ENCODE measurements around the gene ENOX1.

ENOX1 gene

DNA sequence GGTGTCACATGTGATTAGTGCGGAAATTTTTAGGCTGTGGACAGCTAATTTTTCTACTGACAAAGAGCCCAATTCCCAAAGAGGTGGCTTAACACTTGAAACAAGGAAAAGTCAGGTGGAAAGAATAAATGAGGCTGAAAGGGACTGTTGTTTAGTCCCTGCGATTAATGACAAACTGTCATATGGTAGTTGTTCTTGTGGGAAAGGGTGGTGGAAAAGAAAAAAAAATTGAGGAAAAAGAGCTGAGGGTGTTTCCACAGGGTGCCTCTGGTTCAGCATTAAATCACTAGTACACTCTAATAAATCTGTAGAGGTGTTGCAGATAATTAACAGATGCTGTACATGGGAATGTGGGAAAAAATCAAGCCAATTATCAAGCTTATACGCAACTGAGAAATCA lies 462.6 kb downstream of the ENOX1 start:
- Histone ChIP-seq H3K4me3 (ENCODE audit: low read length) (no peak overlapping the region), H3K9me3 (ENCODE audit: control insufficient read depth, low read length) (no peaks in the 10 kb centered on the region), H3K27me3 (ENCODE audit: control insufficient read depth, insufficient read depth, low read length) (no peaks in the 10 kb centered on the region), H3K4me1 (ENCODE audit: control insufficient read depth, insufficient read depth, low read length) (no peaks in the 10 kb centered on the region), H3K36me3 (ENCODE audit: control insufficient read depth, insufficient read depth, low read length) (no peaks in the 10 kb centered on the region), H3K9ac (ENCODE audit: low read length) (no peak overlapping the region)

DNA sequence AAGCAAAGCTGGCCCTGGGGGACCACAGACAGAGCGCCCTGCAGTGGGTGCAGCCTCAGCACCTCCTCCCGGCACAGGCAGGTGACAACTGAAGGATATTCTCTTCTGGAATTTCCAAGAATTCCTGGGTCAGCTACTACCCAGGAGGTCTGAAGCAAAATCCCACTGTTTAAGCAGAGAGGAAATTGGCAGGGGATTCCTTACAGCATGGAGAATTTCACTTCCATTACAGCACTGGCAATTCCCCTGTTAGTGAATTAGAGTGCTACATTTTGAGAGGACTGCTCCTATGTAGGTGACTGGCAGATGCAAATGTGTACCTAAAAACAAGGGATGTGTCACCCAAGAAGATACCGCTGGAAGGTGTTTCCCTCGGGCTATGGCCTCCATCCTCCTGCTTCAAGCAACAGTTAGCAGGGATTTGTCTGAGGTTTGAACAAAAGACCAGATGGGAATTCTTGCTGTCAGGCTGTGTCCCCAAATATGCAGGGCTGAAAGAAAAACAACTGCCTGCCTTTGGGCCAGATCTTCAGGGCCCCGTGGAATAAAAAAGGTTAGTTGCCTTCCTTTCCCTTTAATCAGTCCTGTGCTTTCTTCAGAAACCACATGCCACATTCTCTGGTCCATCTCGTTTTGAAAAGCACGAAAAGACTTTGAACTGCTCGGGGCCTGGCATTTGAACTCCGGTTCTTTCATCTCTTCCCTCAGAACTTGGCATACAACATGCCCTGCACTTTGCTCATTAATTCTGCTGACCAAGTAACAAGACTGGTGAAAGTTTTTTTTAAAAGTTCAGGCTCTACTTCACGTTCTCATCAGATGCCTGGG lies 466.9 kb downstream of the ENOX1 start:
- Histone ChIP-seq H3K4me1 (ENCODE audit: control insufficient read depth, insufficient read depth, low read length) (peaks cover 5% of the 10 kb centered on the region), H3K4me3 (ENCODE audit: low read length) (no peak overlapping the region), H3K9me3 (ENCODE audit: control insufficient read depth, low read length) (no peaks in the 10 kb centered on the region), H3K9ac (ENCODE audit: low read length) (no peak overlapping the region), H3K36me3 (ENCODE audit: control insufficient read depth, insufficient read depth, low read length) (no peaks in the 10 kb centered on the region), H3K27me3 (ENCODE audit: control insufficient read depth, insufficient read depth, low read length) (no peaks in the 10 kb centered on the region)

- no peaks in the 10 kb centered on the region for H3K9me3 ChIP-seq (ENCODE audit: control insufficient read depth, low read length)
- H3K4me1 ChIP-seq (ENCODE audit: control insufficient read depth, insufficient read depth, low read length), result peaks cover 5% of the 10 kb centered on the region
- no peak overlapping the region for H3K4me3 ChIP-seq (ENCODE audit: low read length)
- no peak overlapping the region for H3K9ac ChIP-seq (ENCODE audit: low read length)
- no peaks in the 10 kb centered on the region for H3K27me3 ChIP-seq (ENCODE audit: control insufficient read depth, insufficient read depth, low read length)
- H3K36me3 ChIP-seq (ENCODE audit: control insufficient read depth, insufficient read depth, low read length), result no peaks in the 10 kb centered on the region
Measured at GRCh38 chr13:43316946-43317353, 469.8 kb downstream of the ENOX1 start.

- Histone ChIP-seq H3K36me3 (ENCODE audit: control insufficient read depth, insufficient read depth, low read length) (no peaks in the 10 kb centered on the region), H3K9ac (ENCODE audit: low read length) (no peak overlapping the region), H3K4me3 (ENCODE audit: low read length) (no peak overlapping the region), H3K4me1 (ENCODE audit: control insufficient read depth, insufficient read depth, low read length) (peaks cover 5% of the 10 kb centered on the region), H3K27me3 (ENCODE audit: control insufficient read depth, insufficient read depth, low read length) (no peaks in the 10 kb centered on the region), H3K9me3 (ENCODE audit: control insufficient read depth, low read length) (no peaks in the 10 kb centered on the region)
Measured at GRCh38 chr13:43316281-43316680, 470.5 kb downstream of the ENOX1 start.

- Histone ChIP-seq H3K36me3 (ENCODE audit: control insufficient read depth, insufficient read depth, low read length) (no peaks in the 10 kb centered on the region), H3K9me3 (ENCODE audit: control insufficient read depth, low read length) (no peaks in the 10 kb centered on the region), H3K9ac (ENCODE audit: low read length) (no peak overlapping the region), H3K4me3 (ENCODE audit: low read length) (no peak overlapping the region), H3K4me1 (ENCODE audit: control insufficient read depth, insufficient read depth, low read length) (peaks cover 5% of the 10 kb centered on the region), H3K27me3 (ENCODE audit: control insufficient read depth, insufficient read depth, low read length) (no peaks in the 10 kb centered on the region)
Measured at GRCh38 chr13:43315522-43315921, 471.2 kb downstream of the ENOX1 start.

- Histone ChIP-seq H3K9me3 (ENCODE audit: control insufficient read depth, low read length) (no peaks in the 10 kb centered on the region), H3K27me3 (ENCODE audit: control insufficient read depth, insufficient read depth, low read length) (no peaks in the 10 kb centered on the region), H3K4me3 (ENCODE audit: low read length) (no peak overlapping the region), H3K4me1 (ENCODE audit: control insufficient read depth, insufficient read depth, low read length) (peaks cover 7% of the 10 kb centered on the region), H3K9ac (ENCODE audit: low read length) (no peak overlapping the region), H3K36me3 (ENCODE audit: control insufficient read depth, insufficient read depth, low read length) (no peaks in the 10 kb centered on the region)
Measured at GRCh38 chr13:43309311-43309710, 477.5 kb downstream of the ENOX1 start.

- H3K9ac ChIP-seq (ENCODE audit: low read length), result no peak overlapping the region
- no peaks in the 10 kb centered on the region for H3K27me3 ChIP-seq (ENCODE audit: control insufficient read depth, insufficient read depth, low read length)
- peaks cover 12% of the 10 kb centered on the region for H3K4me1 ChIP-seq (ENCODE audit: control insufficient read depth, insufficient read depth, low read length)
- no peaks in the 10 kb centered on the region for H3K9me3 ChIP-seq (ENCODE audit: control insufficient read depth, low read length)
- H3K36me3 ChIP-seq (ENCODE audit: control insufficient read depth, insufficient read depth, low read length), result no peaks in the 10 kb centered on the region
- H3K4me3 ChIP-seq (ENCODE audit: low read length), result no peak overlapping the region
Measured at GRCh38 chr13:43307921-43308433, 478.8 kb downstream of the ENOX1 start.

DNA sequence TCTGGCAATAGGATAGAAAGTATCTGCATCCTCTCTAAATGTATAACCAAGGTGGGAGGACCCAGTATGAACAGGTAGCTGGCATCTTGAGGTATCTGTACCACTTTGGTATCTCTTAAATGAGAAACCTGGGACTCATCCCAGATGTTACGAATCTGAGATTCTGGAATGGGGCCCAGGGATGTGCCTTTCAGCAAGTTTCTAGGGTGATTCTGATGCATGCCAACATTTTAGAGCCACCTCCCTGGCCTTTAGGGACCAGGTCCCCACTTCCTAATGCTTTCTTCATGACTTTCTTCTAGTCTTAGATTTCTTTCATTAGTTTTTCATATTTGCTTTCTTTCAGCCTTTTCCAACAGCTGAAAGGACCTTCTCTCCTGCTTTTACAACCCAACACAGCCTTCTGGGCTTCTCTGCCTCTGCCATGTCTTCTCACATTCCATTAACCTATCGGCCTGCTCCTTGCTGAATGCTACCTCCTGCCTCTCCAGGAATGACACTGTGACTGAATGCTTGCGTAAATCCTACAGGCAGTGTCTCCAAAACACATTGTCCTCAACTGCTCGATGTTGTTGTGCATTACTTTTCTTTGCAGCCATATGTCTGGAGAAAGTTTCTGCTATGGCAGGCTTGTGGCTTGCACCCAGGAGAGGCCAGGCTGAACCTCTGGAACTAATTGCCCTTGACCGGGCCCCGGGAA lies 479.4 kb downstream of the ENOX1 start:
- no peaks in the 10 kb centered on the region for H3K27me3 ChIP-seq (ENCODE audit: control insufficient read depth, insufficient read depth, low read length)
- no peaks in the 10 kb centered on the region for H3K36me3 ChIP-seq (ENCODE audit: control insufficient read depth, insufficient read depth, low read length)
- no peaks in the 10 kb centered on the region for H3K9me3 ChIP-seq (ENCODE audit: control insufficient read depth, low read length)
- H3K4me1 ChIP-seq (ENCODE audit: control insufficient read depth, insufficient read depth, low read length), result peaks cover 14% of the 10 kb centered on the region
- H3K9ac ChIP-seq (ENCODE audit: low read length), result no peak overlapping the region
- no peak overlapping the region for H3K4me3 ChIP-seq (ENCODE audit: low read length)

GRCh38 chr13:43306372-43306771 lies 480.4 kb downstream of the ENOX1 start:
- no peak overlapping the region for H3K9ac ChIP-seq (ENCODE audit: low read length)
- H3K4me3 ChIP-seq (ENCODE audit: low read length), result no peak overlapping the region
- no peaks in the 10 kb centered on the region for H3K36me3 ChIP-seq (ENCODE audit: control insufficient read depth, insufficient read depth, low read length)
- H3K9me3 ChIP-seq (ENCODE audit: control insufficient read depth, low read length), result no peaks in the 10 kb centered on the region
- peaks cover 14% of the 10 kb centered on the region for H3K4me1 ChIP-seq (ENCODE audit: control insufficient read depth, insufficient read depth, low read length)
- no peaks in the 10 kb centered on the region for H3K27me3 ChIP-seq (ENCODE audit: control insufficient read depth, insufficient read depth, low read length)

DNA sequence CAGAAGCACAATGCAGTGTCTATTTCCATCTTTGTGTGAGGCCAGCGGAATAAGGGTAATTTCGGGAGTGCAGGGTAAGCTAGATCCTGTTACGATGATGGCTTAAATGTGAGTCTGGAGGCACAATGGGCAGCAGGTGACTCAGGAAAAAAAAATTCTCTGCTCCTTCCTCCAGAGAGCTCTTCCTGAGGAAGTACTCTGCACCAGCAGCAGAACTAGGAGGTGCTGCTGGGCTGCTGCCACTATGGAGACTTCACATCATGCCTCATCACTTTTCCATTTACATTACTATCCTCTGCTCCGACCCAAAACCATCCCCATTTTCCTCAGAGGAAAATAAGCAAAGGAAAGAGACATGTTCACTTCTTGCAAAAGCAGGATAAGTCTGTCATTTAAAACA lies 481.4 kb downstream of the ENOX1 start:
- Histone ChIP-seq H3K27me3 (ENCODE audit: control insufficient read depth, insufficient read depth, low read length) (no peaks in the 10 kb centered on the region), H3K4me3 (ENCODE audit: low read length) (no peak overlapping the region), H3K4me1 (ENCODE audit: control insufficient read depth, insufficient read depth, low read length) (peaks cover 14% of the 10 kb centered on the region)

GRCh38 chr13:43304945-43305344 lies 481.8 kb downstream of the ENOX1 start:
- no peaks in the 10 kb centered on the region for H3K9me3 ChIP-seq (ENCODE audit: control insufficient read depth, low read length)
- no peaks in the 10 kb centered on the region for H3K27me3 ChIP-seq (ENCODE audit: control insufficient read depth, insufficient read depth, low read length)
- H3K36me3 ChIP-seq (ENCODE audit: control insufficient read depth, insufficient read depth, low read length), result no peaks in the 10 kb centered on the region
- H3K9ac ChIP-seq (ENCODE audit: low read length), result no peak overlapping the region
- peaks cover 14% of the 10 kb centered on the region for H3K4me1 ChIP-seq (ENCODE audit: control insufficient read depth, insufficient read depth, low read length)
- no peak overlapping the region for H3K4me3 ChIP-seq (ENCODE audit: low read length)

More for the DNA sequence above, 481.4 kb downstream of the ENOX1 start:
- H3K9ac ChIP-seq (ENCODE audit: low read length), result no peak overlapping the region
- H3K36me3 ChIP-seq (ENCODE audit: control insufficient read depth, insufficient read depth, low read length), result no peaks in the 10 kb centered on the region
- no peaks in the 10 kb centered on the region for H3K9me3 ChIP-seq (ENCODE audit: control insufficient read depth, low read length)

GRCh38 chr13:43304449-43304848 lies 482.3 kb downstream of the ENOX1 start:
- Histone ChIP-seq H3K4me3 (ENCODE audit: low read length) (no peak overlapping the region), H3K4me1 (ENCODE audit: control insufficient read depth, insufficient read depth, low read length) (peaks cover 14% of the 10 kb centered on the region), H3K27me3 (ENCODE audit: control insufficient read depth, insufficient read depth, low read length) (no peaks in the 10 kb centered on the region), H3K36me3 (ENCODE audit: control insufficient read depth, insufficient read depth, low read length) (no peaks in the 10 kb centered on the region), H3K9me3 (ENCODE audit: control insufficient read depth, low read length) (no peaks in the 10 kb centered on the region), H3K9ac (ENCODE audit: low read length) (no peak overlapping the region)
